Naive thymus-derived CD4-positive, alpha-beta T cell (primary cell): Measurements from ENCODE around the gene IL1RAPL1. TPM values are rescaled to one million over a fixed set of nuclear protein-coding genes. Genes with fewer than 3 reads are reported as not detected.

Experiments used
- ATAC-seq: fragments of 150-1000 bp; cut with Tn5 transposase; 2 replicates; pipeline ENCODE4 v1.10.0; 2021; ENCODE audit warnings: mild to moderate bottlenecking, moderate library complexity
- CTCF ChIA-PET: fragments of 350-600 bp; sonication (Branson Sonifier 250); formaldehyde crosslinking; loops from one replicate; lab custom pipeline; 2021; ENCODE audit warnings: antibody characterized with exemption; lab: Charles Lee
- POLR2A ChIA-PET: fragments of 350-600 bp; sonication (Branson Sonifier 250); formaldehyde crosslinking; loops from one replicate; lab custom pipeline; 2021; ENCODE audit warnings: antibody characterized with exemption, inconsistent platforms; lab: Charles Lee
- DNase-seq, 9 donors: peaks; one replicate each; pipeline versions ENCODE4 v3.0.0 to v3.0.0-alpha.2; 2020 to 2022; ENCODE audit warnings: mixed read lengths in 1 of 9
- H3K27ac ChIP-seq: one replicate; pipeline ENCODE4 v1.7.0; 2013; ENCODE audit warnings: mild to moderate bottlenecking, low read depth, low read length, moderate library complexity
- H3K27me3 ChIP-seq, 2 donors: one replicate each; pipeline ENCODE4 v1.7.0; 2013; ENCODE audit warnings: low read length in 2 of 2, mild to moderate bottlenecking in 2 of 2, moderate library complexity in 2 of 2; ENCODE audit not compliant: control insufficient read depth in 2 of 2, insufficient read depth in 2 of 2
- H3K36me3 ChIP-seq, 3 experiments: 1 replicate in 2 of 3; 2 replicates in 1 of 3; pipeline ENCODE4 v1.7.0; 2013; ENCODE audit warnings: low read length in 3 of 3, mild to moderate bottlenecking in 3 of 3, moderate library complexity in 1 of 3; ENCODE audit not compliant: insufficient read depth in 3 of 3, control insufficient read depth in 2 of 3
- H3K4me1 ChIP-seq, 2 donors: one replicate each; pipeline ENCODE4 v1.7.0; 2013; ENCODE audit warnings: low read length in 2 of 2, mild to moderate bottlenecking in 2 of 2, moderate library complexity in 1 of 2; ENCODE audit not compliant: control insufficient read depth in 2 of 2, insufficient read depth in 2 of 2
- H3K4me3 ChIP-seq: 2 replicates; pipeline ENCODE4 v1.7.0; 2013; ENCODE audit warnings: mild to moderate bottlenecking, low read length
- H3K9me3 ChIP-seq, 3 experiments: 1 replicate in 2 of 3; 2 replicates in 1 of 3; pipeline ENCODE4 v1.7.0; 2013; ENCODE audit warnings: low read length in 3 of 3; ENCODE audit not compliant: control insufficient read depth in 2 of 3
- H3K27ac Mint-ChIP-seq, 9 donors: one replicate each; pipeline ENCODE4 v1.8.0; 2020 to 2022; ENCODE audit warnings: mixed read lengths in 9 of 9, mild to moderate bottlenecking in 8 of 9, moderate library complexity in 5 of 9, inconsistent platforms in 2 of 9
- H3K27me3 Mint-ChIP-seq, 5 donors: one replicate each; pipeline ENCODE4 v1.8.0; 2021 to 2022; ENCODE audit warnings: mixed read lengths in 5 of 5, mild to moderate bottlenecking in 1 of 5
- H3K36me3 Mint-ChIP-seq, 5 donors: one replicate each; pipeline ENCODE4 v1.8.0; 2020 to 2022; ENCODE audit warnings: mixed read lengths in 5 of 5, mild to moderate bottlenecking in 3 of 5, inconsistent platforms in 1 of 5
- H3K4me1 Mint-ChIP-seq, 7 donors: one replicate each; pipeline ENCODE4 v1.8.0; 2020 to 2022; ENCODE audit warnings: mixed read lengths in 7 of 7, mild to moderate bottlenecking in 3 of 7, inconsistent platforms in 1 of 7
- H3K4me3 Mint-ChIP-seq, 10 donors: one replicate each; pipeline ENCODE4 v1.8.0; 2020 to 2022; ENCODE audit warnings: mild to moderate bottlenecking in 10 of 10, mixed read lengths in 10 of 10, moderate library complexity in 6 of 10, inconsistent platforms in 2 of 10
- H3K9me3 Mint-ChIP-seq, 11 donors: one replicate each; pipeline ENCODE4 v1.8.0; 2020 to 2022; ENCODE audit warnings: mixed read lengths in 11 of 11, mild to moderate bottlenecking in 4 of 11, inconsistent platforms in 1 of 11, moderate library complexity in 1 of 11
- intact Hi-C, 2 donors: fragments of 100-400 bp; cut with micrococcal nuclease; formaldehyde crosslinking; loops; one replicate each; pipeline ENCODE4 v1.15.1; 2023
- polyA plus RNA-seq, 2 donors: library from polyadenylated mRNA; unstranded; fragments of 300-500 nt; fragmentation: Illumina TruSeq; gene quantifications; one replicate each; pipeline ENCODE4 v1.2.3, GENCODE V29; 2021
- total RNA-seq, 6 experiments: library from RNA in 5 of 6; stranded (reverse) in 5 of 6; gene quantifications; 1 replicate in 5 of 6; 2 replicates in 1 of 6; pipeline ENCODE4 v1.2.3 and lab custom pipeline; 2021 to 2026

The IL1RAPL1 gene
- total and polyA plus RNA-seq, 7 experiments from 2014 or later, result not detected

GRCh38 chrX:29555465-29556091 is 968.3 kb downstream of the IL1RAPL1 start:
- Mint-ChIP-seq H3K36me3 (no peaks in the 10 kb centered on the region), H3K27ac (no peak overlapping the region), H3K27me3 (no peaks in the 10 kb centered on the region), H3K4me1 (no peaks in the 10 kb centered on the region), H3K9me3 (peaks cover 0 to 13% (median 6%) of the 10 kb centered on the region in 11 donors), H3K4me3 (no peak overlapping the region)
- ChIA-PET POLR2A (no interaction called here), CTCF (no interaction called here)
- no peaks in the 10 kb centered on the region for H3K36me3 ChIP-seq
- no peaks in the 10 kb centered on the region for H3K4me1 ChIP-seq
- intact Hi-C loops, result no loop called here
- ATAC-seq, result no peak
- no peak overlapping the region for H3K27ac ChIP-seq
- no peak overlapping the region for H3K4me3 ChIP-seq
- H3K9me3 ChIP-seq, result no peaks in the 10 kb centered on the region
- no peaks in the 10 kb centered on the region for H3K27me3 ChIP-seq
- no peak for DNase-seq

GRCh38 chrX:29560065-29560464 is 972.8 kb downstream of the IL1RAPL1 start:
- Histone ChIP-seq H3K4me3 (no peak overlapping the region), H3K27me3 (no peaks in the 10 kb centered on the region), H3K4me1 (no peaks in the 10 kb centered on the region), H3K27ac (no peak overlapping the region), H3K36me3 (no peaks in the 10 kb centered on the region), H3K9me3 (no peaks in the 10 kb centered on the region)
- ChIA-PET POLR2A (no interaction called here), CTCF (no interaction called here)
- Mint-ChIP-seq H3K4me3 (no peak overlapping the region), H3K9me3 (peaks cover 0 to 24% (median 6%) of the 10 kb centered on the region in 11 donors), H3K27ac (no peak overlapping the region), H3K36me3 (no peaks in the 10 kb centered on the region), H3K27me3 (no peaks in the 10 kb centered on the region), H3K4me1 (no peaks in the 10 kb centered on the region)
- DNase-seq (no peak), ATAC-seq (no peak)
- intact Hi-C loops, result no loop called here

GRCh38 chrX:29561417-29561816 is 974.2 kb downstream of the IL1RAPL1 start:
- DNase-seq, result no peak
- intact Hi-C loops, result no loop called here
- no peak overlapping the region for H3K27ac Mint-ChIP-seq
- no peak overlapping the region for H3K27ac ChIP-seq
- H3K4me3 ChIP-seq, result no peak overlapping the region
- no peaks in the 10 kb centered on the region for H3K36me3 ChIP-seq
- H3K4me1 ChIP-seq, result no peaks in the 10 kb centered on the region
- no peaks in the 10 kb centered on the region for H3K27me3 Mint-ChIP-seq
- POLR2A ChIA-PET, result no interaction called here
- no peaks in the 10 kb centered on the region for H3K4me1 Mint-ChIP-seq
- peaks cover 0 to 24% (median 6%) of the 10 kb centered on the region in 11 donors for H3K9me3 Mint-ChIP-seq
- ATAC-seq, result no peak
- no peaks in the 10 kb centered on the region for H3K27me3 ChIP-seq
- no peak overlapping the region for H3K4me3 Mint-ChIP-seq
- CTCF ChIA-PET, result no interaction called here
- no peaks in the 10 kb centered on the region for H3K9me3 ChIP-seq
- H3K36me3 Mint-ChIP-seq, result no peaks in the 10 kb centered on the region

GRCh38 chrX:29580560-29580959 is 993.3 kb downstream of the IL1RAPL1 start:
- ChIA-PET POLR2A (no interaction called here), CTCF (no interaction called here)
- Mint-ChIP-seq H3K4me3 (no peak overlapping the region), H3K27me3 (no peaks in the 10 kb centered on the region), H3K27ac (no peak overlapping the region), H3K9me3 (peaks cover 0 to 8% (median 1%) of the 10 kb centered on the region in 11 donors), H3K36me3 (no peaks in the 10 kb centered on the region), H3K4me1 (no peaks in the 10 kb centered on the region)
- Histone ChIP-seq H3K9me3 (no peaks in the 10 kb centered on the region), H3K4me1 (no peaks in the 10 kb centered on the region), H3K27ac (no peak overlapping the region), H3K27me3 (no peaks in the 10 kb centered on the region), H3K36me3 (no peaks in the 10 kb centered on the region), H3K4me3 (no peak overlapping the region)
- no peak for DNase-seq
- intact Hi-C loops, result no loop called here
- no peak for ATAC-seq

- H3K9me3 Mint-ChIP-seq, result peaks cover 0 to 8% (median 1%) of the 10 kb centered on the region in 11 donors
- Histone ChIP-seq H3K27ac (no peak overlapping the region), H3K4me3 (no peak overlapping the region), H3K36me3 (no peaks in the 10 kb centered on the region), H3K4me1 (no peaks in the 10 kb centered on the region), H3K9me3 (no peaks in the 10 kb centered on the region), H3K27me3 (no peaks in the 10 kb centered on the region)
- ChIA-PET CTCF (no interaction called here), POLR2A (no interaction called here)
- no peak overlapping the region for H3K4me3 Mint-ChIP-seq
- no peaks in the 10 kb centered on the region for H3K4me1 Mint-ChIP-seq
- H3K36me3 Mint-ChIP-seq, result no peaks in the 10 kb centered on the region
- no peak overlapping the region for H3K27ac Mint-ChIP-seq
- ATAC-seq (no peak), DNase-seq (no peak)
- intact Hi-C loops, result no loop called here
- H3K27me3 Mint-ChIP-seq, result no peaks in the 10 kb centered on the region
Observed at GRCh38 chrX:29581223-29581622, 994.0 kb downstream of the IL1RAPL1 start.

- POLR2A ChIA-PET, result no interaction called here
- no peaks in the 10 kb centered on the region for H3K27me3 ChIP-seq
- Mint-ChIP-seq H3K4me3 (no peak overlapping the region), H3K27ac (no peak overlapping the region), H3K27me3 (no peaks in the 10 kb centered on the region), H3K36me3 (no peaks in the 10 kb centered on the region), H3K4me1 (no peaks in the 10 kb centered on the region), H3K9me3 (peaks cover 0 to 7% (median 0%) of the 10 kb centered on the region in 11 donors)
- ATAC-seq (no peak), DNase-seq (no peak)
- no peak overlapping the region for H3K27ac ChIP-seq
- H3K4me3 ChIP-seq, result no peak overlapping the region
- H3K4me1 ChIP-seq, result no peaks in the 10 kb centered on the region
- intact Hi-C loops, result no loop called here
- no peaks in the 10 kb centered on the region for H3K9me3 ChIP-seq
- no peaks in the 10 kb centered on the region for H3K36me3 ChIP-seq
- CTCF ChIA-PET, result no interaction called here
Observed at GRCh38 chrX:29587107-29587506, 999.9 kb downstream of the IL1RAPL1 start.

GRCh38 chrX:29590921-29591320 is 1003.7 kb downstream of the IL1RAPL1 start:
- no peaks in the 10 kb centered on the region for H3K27me3 Mint-ChIP-seq
- H3K4me3 Mint-ChIP-seq, result no peak overlapping the region
- H3K4me1 Mint-ChIP-seq, result no peaks in the 10 kb centered on the region
- no peak overlapping the region for H3K27ac ChIP-seq
- CTCF ChIA-PET, result no interaction called here
- peaks cover 0 to 3% (median 0%) of the 10 kb centered on the region in 3 experiments for H3K9me3 ChIP-seq
- peaks cover 0 to 6% (median 0%) of the 10 kb centered on the region in 11 donors for H3K9me3 Mint-ChIP-seq
- intact Hi-C loops, result no loop called here
- no peak for ATAC-seq
- H3K36me3 Mint-ChIP-seq, result no peaks in the 10 kb centered on the region
- no peaks in the 10 kb centered on the region for H3K27me3 ChIP-seq
- H3K27ac Mint-ChIP-seq, result no peak overlapping the region
- POLR2A ChIA-PET, result interaction anchor here (0.6 kb wide), 1 partner anchor 1939 kb away, joined by 3 read pairs; no protein-coding TSS in a partner anchor
- no peak overlapping the region for H3K4me3 ChIP-seq
- H3K36me3 ChIP-seq, result no peaks in the 10 kb centered on the region
- DNase-seq, result no peak
- H3K4me1 ChIP-seq, result no peaks in the 10 kb centered on the region
